ENCODE results near the gene SLC6A4.

GRCh38 chr17:30253312-30253711 lies 17.8 kb upstream of the SLC6A4 start:
- no peak for TF ChIP-seq POLR2A (IDR thresholded peaks at IDR 0.05)
- no peak for TF ChIP-seq CTCF (IDR thresholded peaks at IDR 0.05)
